ENCODE data around the gene PXDC1. TPM values are rescaled to one million over a fixed set of nuclear protein-coding genes. Genes with fewer than 3 reads are reported as not detected.
"Not testable (repeated sequence)": the region's sequence is repeated elsewhere in the genome, so short reads cannot be mapped to it uniquely, and the experiment has no call there.

Gene PXDC1
- total RNA-seq, 5 donors from 2014 or later (not counting 1 experiment from before 2014, with no cell fraction given), result 0.30 to 1.2 (median 0.41) TPM

DNA sequence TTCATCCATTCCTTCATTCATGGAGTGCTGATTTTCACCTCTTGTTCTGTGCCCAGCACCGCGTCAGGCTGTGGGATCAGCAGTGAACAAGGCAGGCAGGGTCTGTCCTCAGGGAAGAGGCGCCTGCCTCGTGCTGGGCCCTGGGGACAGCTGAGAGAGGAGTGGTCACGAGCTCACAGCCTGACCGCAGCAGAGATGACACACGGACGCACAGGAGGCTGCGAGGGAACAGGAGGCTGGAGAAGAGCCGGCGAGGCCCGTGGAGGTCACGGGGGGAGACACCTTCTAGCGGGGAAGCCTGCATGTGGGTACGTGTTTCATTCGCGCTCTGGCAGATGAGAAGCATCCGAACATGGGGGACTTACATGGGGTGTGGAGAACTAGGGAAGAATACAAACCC lies 27.5 kb downstream of the PXDC1 start:
- no peaks in the 10 kb centered on the region for H3K36me3 ChIP-seq (ENCODE audit: control insufficient read depth in 2 of 2, extremely low read depth in 1 of 2, insufficient read depth in 1 of 2, low read length in 1 of 2)
- H3K9me3 ChIP-seq, result no peaks in the 10 kb centered on the region
- H3K27ac ChIP-seq (ENCODE audit: low read length), result no peak overlapping the region
- H3K4me1 Mint-ChIP-seq, result peaks cover 0 to 3% (median 0%) of the 10 kb centered on the region in 3 donors
- no peak for ATAC-seq (replicated peaks in 1 of 4)
- POLR2A ChIA-PET, result no interaction called here
- H3K4me3 Mint-ChIP-seq, result no peak overlapping the region
- peaks cover 0 to 12% of the 10 kb centered on the region in 2 experiments for H3K27me3 ChIP-seq (replicated peaks in 1 of 2; ENCODE audit: control insufficient read depth in 2 of 2, extremely low read depth in 1 of 2, insufficient read depth in 2 of 2, low read length in 1 of 2)
- H3K27ac Mint-ChIP-seq, result no peak overlapping the region
- 82% methylated on average over 8 of the region's 18 CpGs for WGBS (ENCODE audit: insufficient coverage)
- CTCF ChIA-PET, result no interaction called here
- H3K36me3 Mint-ChIP-seq, result no peaks in the 10 kb centered on the region
- H3K4me1 ChIP-seq (ENCODE audit: control insufficient read depth in 1 of 2, extremely low read depth in 1 of 2, insufficient read depth in 2 of 2, low read length in 2 of 2), result no peaks in the 10 kb centered on the region
- no peak for DNase-seq
- no peak overlapping the region for H3K4me3 ChIP-seq (ENCODE audit: control insufficient read depth in 1 of 2, extremely low read depth in 1 of 2, low read length in 1 of 2)
- no peaks in the 10 kb centered on the region for H3K27me3 Mint-ChIP-seq
- H3K9me3 Mint-ChIP-seq, result no peaks in the 10 kb centered on the region

GRCh38 chr6:3723251-3723650 lies 28.3 kb downstream of the PXDC1 start:
- H3K4me3 ChIP-seq (ENCODE audit: control insufficient read depth in 1 of 2, extremely low read depth in 1 of 2, low read length in 1 of 2), result no peak overlapping the region

DNA sequence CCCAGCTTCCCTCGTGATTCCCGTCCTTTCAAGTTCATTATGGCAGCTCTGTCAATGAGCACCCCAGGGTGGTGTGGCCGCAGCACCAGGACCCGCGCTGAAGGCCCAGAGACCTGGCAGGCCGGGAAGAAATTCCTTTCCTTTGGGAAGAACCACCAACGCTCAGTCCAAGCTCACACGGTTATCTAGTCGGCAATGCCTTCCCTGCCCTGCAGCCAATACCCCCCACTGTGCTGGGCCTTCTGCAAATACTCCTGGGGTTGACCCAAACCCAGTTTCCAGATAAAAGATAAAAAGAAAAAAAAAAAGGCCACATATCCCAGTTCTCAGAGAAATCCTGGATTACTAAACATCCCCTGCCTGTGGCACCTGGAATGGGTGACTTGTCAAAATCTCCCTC lies 28.7 kb downstream of the PXDC1 start:
- DNase-seq, result no peak
- no peak overlapping the region for H3K4me3 ChIP-seq (ENCODE audit: control insufficient read depth in 1 of 2, extremely low read depth in 1 of 2, low read length in 1 of 2)
- Mint-ChIP-seq H3K4me1 (peaks cover 0 to 3% (median 0%) of the 10 kb centered on the region in 3 donors), H3K27me3 (peaks cover 0 to 4% of the 10 kb centered on the region in 2 donors), H3K36me3 (no peaks in the 10 kb centered on the region), H3K4me3 (no peak overlapping the region), H3K9me3 (no peaks in the 10 kb centered on the region), H3K27ac (no peak overlapping the region)
- peaks cover 0 to 15% of the 10 kb centered on the region in 2 experiments for H3K27me3 ChIP-seq (replicated peaks in 1 of 2; ENCODE audit: control insufficient read depth in 2 of 2, extremely low read depth in 1 of 2, insufficient read depth in 2 of 2, low read length in 1 of 2)
- ChIA-PET CTCF (no interaction called here), POLR2A (no interaction called here)
- no peak overlapping the region for H3K27ac ChIP-seq (ENCODE audit: low read length)
- no peaks in the 10 kb centered on the region for H3K36me3 ChIP-seq (ENCODE audit: control insufficient read depth in 2 of 2, extremely low read depth in 1 of 2, insufficient read depth in 1 of 2, low read length in 1 of 2)
- H3K9me3 ChIP-seq, result no peaks in the 10 kb centered on the region
- WGBS (ENCODE audit: insufficient coverage), result 85% methylated on average over 7 of the region's 9 CpGs
- no peak for ATAC-seq (replicated peaks in 1 of 4)
- no peaks in the 10 kb centered on the region for H3K4me1 ChIP-seq (ENCODE audit: control insufficient read depth in 1 of 2, extremely low read depth in 1 of 2, insufficient read depth in 2 of 2, low read length in 2 of 2)

More at GRCh38 chr6:3723251-3723650, 28.3 kb downstream of the PXDC1 start:
- H3K36me3 ChIP-seq (ENCODE audit: control insufficient read depth in 2 of 2, extremely low read depth in 1 of 2, insufficient read depth in 1 of 2, low read length in 1 of 2), result no peaks in the 10 kb centered on the region
- Mint-ChIP-seq H3K4me3 (no peak overlapping the region), H3K4me1 (peaks cover 0 to 3% (median 0%) of the 10 kb centered on the region in 3 donors), H3K9me3 (no peaks in the 10 kb centered on the region), H3K27ac (no peak overlapping the region), H3K36me3 (no peaks in the 10 kb centered on the region), H3K27me3 (peaks cover 0 to 2% of the 10 kb centered on the region in 2 donors)
- ChIA-PET POLR2A (no interaction called here), CTCF (no interaction called here)
- ATAC-seq (replicated peaks in 1 of 4), result no peak
- H3K4me1 ChIP-seq (ENCODE audit: control insufficient read depth in 1 of 2, extremely low read depth in 1 of 2, insufficient read depth in 2 of 2, low read length in 2 of 2), result no peaks in the 10 kb centered on the region
- peaks cover 0 to 15% of the 10 kb centered on the region in 2 experiments for H3K27me3 ChIP-seq (replicated peaks in 1 of 2; ENCODE audit: control insufficient read depth in 2 of 2, extremely low read depth in 1 of 2, insufficient read depth in 2 of 2, low read length in 1 of 2)
- no peak for DNase-seq
- no peak overlapping the region for H3K27ac ChIP-seq (ENCODE audit: low read length)
- WGBS (ENCODE audit: insufficient coverage), result 88% methylated on average over 8 of the region's 8 CpGs
- H3K9me3 ChIP-seq, result no peaks in the 10 kb centered on the region

DNA sequence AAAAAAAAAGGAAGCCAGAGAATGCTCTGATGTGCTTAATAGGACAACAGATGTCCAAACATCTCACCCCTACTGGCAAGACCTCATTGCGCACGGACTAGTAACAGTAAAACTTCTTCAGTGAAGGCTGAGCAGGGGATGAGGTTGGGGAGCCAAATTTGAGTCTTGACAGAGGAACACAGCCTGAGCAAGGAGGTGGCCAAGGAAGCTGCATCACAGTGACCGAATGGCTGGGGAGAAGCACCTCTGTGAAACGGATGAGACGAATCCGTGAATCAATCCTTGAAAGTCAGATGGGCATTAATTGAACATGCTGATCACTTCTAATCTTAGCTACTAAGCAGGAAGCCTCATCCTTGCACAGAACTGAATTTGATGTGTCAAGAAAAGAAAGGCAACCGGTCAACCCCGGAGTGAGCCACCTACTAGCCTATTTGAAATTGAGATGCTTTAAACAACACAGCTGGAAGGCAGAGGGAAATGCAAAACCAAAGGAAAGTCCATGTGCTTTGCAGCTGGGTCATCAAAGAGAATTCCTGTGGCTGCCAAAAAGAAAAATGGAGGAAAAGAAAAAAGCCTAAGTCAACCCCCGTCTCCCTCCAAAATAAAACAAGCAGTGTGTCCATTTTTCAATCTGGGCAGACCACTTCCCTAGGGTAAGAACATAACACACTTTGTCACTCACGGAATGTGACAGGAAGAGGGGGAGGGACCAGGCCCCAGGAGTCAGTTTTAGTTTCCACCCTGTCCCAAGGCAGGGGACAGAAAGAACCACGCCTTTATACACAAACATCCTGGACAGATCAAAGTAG lies 29.5 kb downstream of the PXDC1 start:
- Histone ChIP-seq H3K27me3 (replicated peaks in 1 of 2; ENCODE audit: control insufficient read depth in 2 of 2, extremely low read depth in 1 of 2, insufficient read depth in 2 of 2, low read length in 1 of 2) (peaks cover 0 to 11% of the 10 kb centered on the region in 2 experiments), H3K36me3 (ENCODE audit: control insufficient read depth in 2 of 2, extremely low read depth in 1 of 2, insufficient read depth in 1 of 2, low read length in 1 of 2) (no peaks in the 10 kb centered on the region), H3K4me3 (ENCODE audit: control insufficient read depth in 1 of 2, extremely low read depth in 1 of 2, low read length in 1 of 2) (no peak overlapping the region), H3K9me3 (no peaks in the 10 kb centered on the region), H3K27ac (ENCODE audit: low read length) (no peak overlapping the region), H3K4me1 (ENCODE audit: control insufficient read depth in 1 of 2, extremely low read depth in 1 of 2, insufficient read depth in 2 of 2, low read length in 2 of 2) (no peaks in the 10 kb centered on the region)
- CTCF ChIA-PET, result no interaction called here
- Mint-ChIP-seq H3K27ac (no peak overlapping the region), H3K9me3 (no peaks in the 10 kb centered on the region), H3K4me1 (peaks cover 0 to 3% (median 0%) of the 10 kb centered on the region in 3 donors), H3K36me3 (no peaks in the 10 kb centered on the region), H3K4me3 (no peak overlapping the region), H3K27me3 (peaks cover 0 to 8% of the 10 kb centered on the region in 2 donors)
- no peak for ATAC-seq (replicated peaks in 1 of 4)
- DNase-seq, result no peak
- POLR2A ChIA-PET, result no interaction called here
- WGBS (ENCODE audit: insufficient coverage), result 73% methylated on average over 7 of the region's 11 CpGs

GRCh38 chr6:3720770-3721169 lies 30.7 kb downstream of the PXDC1 start:
- 98% methylated on average over 6 of the region's 24 CpGs for WGBS (ENCODE audit: insufficient coverage)
- not testable (repeated sequence) for ATAC-seq (replicated peaks in 1 of 4); H3K9me3 Mint-ChIP-seq

DNA sequence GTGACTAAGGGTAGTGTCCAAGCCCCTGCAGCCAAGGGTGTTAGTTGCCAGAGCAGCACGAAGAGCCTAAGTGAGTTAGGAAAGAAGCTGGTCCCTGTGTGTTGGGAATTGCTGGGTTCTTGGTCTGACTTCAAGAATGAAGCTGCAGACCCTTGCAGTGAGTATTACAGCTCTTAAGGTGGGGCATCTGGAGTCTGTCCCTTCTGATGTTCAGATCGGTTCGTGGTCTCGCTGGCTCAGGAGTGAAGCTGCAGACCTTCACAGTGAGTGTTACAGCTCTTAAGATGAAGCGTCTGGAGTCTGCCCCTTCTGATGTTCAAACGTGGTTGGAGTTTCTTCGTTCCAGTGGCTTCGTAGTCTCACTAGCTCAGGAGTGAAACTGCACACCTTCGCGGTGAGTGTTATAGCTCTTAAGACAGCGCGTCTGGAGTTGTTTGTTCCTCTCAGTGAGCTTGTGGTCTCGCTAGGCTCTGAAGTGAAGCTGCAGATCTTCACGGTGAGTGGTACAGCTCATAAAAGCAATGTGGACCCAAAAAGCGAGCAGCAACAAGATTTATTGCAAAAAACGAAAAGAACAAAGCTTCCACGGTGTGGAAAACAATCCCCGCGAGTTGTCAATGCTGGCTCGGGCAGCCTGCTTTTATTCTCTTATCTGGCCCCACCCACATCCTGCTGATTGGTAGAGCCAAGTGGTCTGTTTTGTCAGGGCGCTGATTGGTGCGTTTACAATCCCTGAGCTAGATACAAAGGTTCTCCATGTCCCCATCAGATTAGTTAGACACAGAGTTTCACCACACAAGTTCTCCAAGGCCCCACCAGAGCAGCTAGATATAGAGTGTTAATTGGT lies 31.8 kb downstream of the PXDC1 start:
- ChIA-PET CTCF (interaction anchor here in 1 of 2 donors (1.1 kb wide), 1 partner anchor 134 kb away, joined by 3 read pairs; no protein-coding TSS in a partner anchor), POLR2A (no interaction called here)
- Mint-ChIP-seq H3K4me1 (peaks cover 0 to 3% (median 0%) of the 10 kb centered on the region in 3 donors), H3K27me3 (peaks cover 0 to 8% of the 10 kb centered on the region in 2 donors), H3K27ac (peak overlapping the region in 1 of 2 donors; percentile 75), H3K4me3 (peak overlapping the region; percentile 10 to 75 (median 53)), H3K36me3 (no peaks in the 10 kb centered on the region), H3K9me3 (no peaks in the 10 kb centered on the region)
- Histone ChIP-seq H3K4me3 (ENCODE audit: control insufficient read depth in 1 of 2, extremely low read depth in 1 of 2, low read length in 1 of 2) (peak overlapping the region in 1 of 2 donors; percentile 46), H3K9me3 (no peaks in the 10 kb centered on the region), H3K4me1 (ENCODE audit: control insufficient read depth in 1 of 2, extremely low read depth in 1 of 2, insufficient read depth in 2 of 2, low read length in 2 of 2) (no peaks in the 10 kb centered on the region), H3K36me3 (ENCODE audit: control insufficient read depth in 2 of 2, extremely low read depth in 1 of 2, insufficient read depth in 1 of 2, low read length in 1 of 2) (no peaks in the 10 kb centered on the region), H3K27me3 (replicated peaks in 1 of 2; ENCODE audit: control insufficient read depth in 2 of 2, extremely low read depth in 1 of 2, insufficient read depth in 2 of 2, low read length in 1 of 2) (peaks cover 0 to 5% of the 10 kb centered on the region in 2 experiments), H3K27ac (ENCODE audit: low read length) (no peak overlapping the region)
- ATAC-seq (replicated peaks in 1 of 4) (peak; percentile 24 to 66 (median 54)), DNase-seq (peak in 2 of 35 experiments; percentile 9 to 21)
- WGBS (ENCODE audit: insufficient coverage), result 60% methylated on average over 13 of the region's 22 CpGs

More at GRCh38 chr6:3720770-3721169, 30.7 kb downstream of the PXDC1 start:
- DNase-seq; H3K4me1 Mint-ChIP-seq; H3K9me3 ChIP-seq; H3K27me3 ChIP-seq (replicated peaks in 1 of 2; ENCODE audit: control insufficient read depth in 2 of 2, extremely low read depth in 1 of 2, insufficient read depth in 2 of 2, low read length in 1 of 2); H3K27ac ChIP-seq (ENCODE audit: low read length); H3K27me3 Mint-ChIP-seq; H3K36me3 Mint-ChIP-seq; CTCF ChIA-PET; H3K4me1 ChIP-seq (ENCODE audit: control insufficient read depth in 1 of 2, extremely low read depth in 1 of 2, insufficient read depth in 2 of 2, low read length in 2 of 2); H3K36me3 ChIP-seq (ENCODE audit: control insufficient read depth in 2 of 2, extremely low read depth in 1 of 2, insufficient read depth in 1 of 2, low read length in 1 of 2); H3K4me3 Mint-ChIP-seq; H3K4me3 ChIP-seq (ENCODE audit: control insufficient read depth in 1 of 2, extremely low read depth in 1 of 2, low read length in 1 of 2); H3K27ac Mint-ChIP-seq: not testable (repeated sequence)
- POLR2A ChIA-PET, result interaction anchor here in 1 of 2 donors (0.6 kb wide), 1 partner anchor 2000 kb away, joined by 3 read pairs; no protein-coding TSS in a partner anchor

Measured in T-cell (primary cell).